Activated naive CD4-positive, alpha-beta T cell treated with anti-CD3 and anti-CD28 coated beads for 36 hours (primary cell): ENCODE measurements around the gene ATOH1. TPM values are rescaled to one million over a fixed set of nuclear protein-coding genes. Genes with fewer than 3 reads are reported as not detected.

Experiments used
- CTCF ChIA-PET: fragments of 350-600 bp; sonication (Branson Sonifier 250); formaldehyde crosslinking; loops from one replicate; lab custom pipeline; 2021; ENCODE audit warnings: antibody characterized with exemption; lab: Charles Lee
- DNase-seq: peaks from one replicate; pipeline ENCODE4 v3.0.0-alpha.2; 2020
- H3K27ac Mint-ChIP-seq: one replicate; pipeline ENCODE4 v1.8.0; 2021; ENCODE audit warnings: mild to moderate bottlenecking, mixed read lengths
- H3K27me3 Mint-ChIP-seq: one replicate; pipeline ENCODE4 v1.8.0; 2021; ENCODE audit warnings: low read depth, mixed read lengths
- H3K36me3 Mint-ChIP-seq: one replicate; pipeline ENCODE4 v1.8.0; 2021; ENCODE audit warnings: low read depth, mixed read lengths
- H3K4me1 Mint-ChIP-seq: one replicate; pipeline ENCODE4 v1.8.0; 2021; ENCODE audit warnings: low read depth, mixed read lengths
- H3K4me3 Mint-ChIP-seq: one replicate; pipeline ENCODE4 v1.8.0; 2021; ENCODE audit warnings: mild to moderate bottlenecking, moderate library complexity, mixed read lengths
- H3K9me3 Mint-ChIP-seq: one replicate; pipeline ENCODE4 v1.8.0; 2021; ENCODE audit warnings: mixed read lengths
- intact Hi-C: fragments of 100-400 bp; cut with micrococcal nuclease; formaldehyde crosslinking; loops from one replicate; pipeline ENCODE4 v1.15.1; 2023
- total RNA-seq, 2 experiments: library from RNA; stranded (reverse); gene quantifications; one replicate each; pipeline ENCODE4 v1.2.3, GENCODE V29; 2021

The ATOH1 gene
- total RNA-seq, 2 experiments from 2014 or later, result not detected

DNA sequence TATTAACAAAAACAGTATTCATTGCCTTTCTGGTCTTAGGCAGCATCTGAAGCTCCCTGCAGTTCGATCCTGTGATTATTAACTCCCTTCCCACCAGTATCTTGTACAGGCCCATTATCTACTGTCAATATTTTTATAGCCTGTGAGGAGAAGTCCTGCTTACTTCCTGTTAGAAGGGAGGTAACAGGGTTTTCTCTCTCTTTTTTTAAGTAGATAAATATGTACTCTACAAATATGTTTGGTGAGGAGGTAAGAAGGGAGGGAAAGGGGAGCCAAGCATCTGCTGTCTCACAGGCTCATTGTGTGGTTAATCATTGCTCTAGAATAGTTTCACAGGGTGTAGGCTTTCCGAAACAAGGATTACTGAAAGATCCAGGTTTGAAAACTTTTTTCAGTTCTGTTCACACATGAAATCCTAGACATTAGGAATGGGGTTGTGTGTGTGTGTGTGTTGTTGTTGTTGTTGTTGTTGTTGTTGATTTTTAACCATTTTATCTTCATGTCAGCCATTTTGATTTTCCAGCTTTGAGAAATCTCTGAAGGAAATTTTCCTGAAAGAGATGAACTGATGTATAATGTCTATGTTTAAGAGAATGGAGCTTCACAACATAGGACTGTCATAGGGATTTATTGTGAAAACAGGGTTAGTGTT is 14.2 kb downstream of the ATOH1 start:
- no peak for DNase-seq
- H3K36me3 Mint-ChIP-seq, result no peaks in the 10 kb centered on the region
- H3K27ac Mint-ChIP-seq, result no peak overlapping the region
- peaks cover 2% of the 10 kb centered on the region for H3K9me3 Mint-ChIP-seq
- H3K4me1 Mint-ChIP-seq, result no peaks in the 10 kb centered on the region
- H3K27me3 Mint-ChIP-seq, result peaks cover 9% of the 10 kb centered on the region
- intact Hi-C loops, result no loop called here
- CTCF ChIA-PET, result interaction anchor here (1.3 kb wide), 1 partner anchor 283 kb away, joined by 3 read pairs; no protein-coding TSS in a partner anchor
- no peak overlapping the region for H3K4me3 Mint-ChIP-seq

DNA sequence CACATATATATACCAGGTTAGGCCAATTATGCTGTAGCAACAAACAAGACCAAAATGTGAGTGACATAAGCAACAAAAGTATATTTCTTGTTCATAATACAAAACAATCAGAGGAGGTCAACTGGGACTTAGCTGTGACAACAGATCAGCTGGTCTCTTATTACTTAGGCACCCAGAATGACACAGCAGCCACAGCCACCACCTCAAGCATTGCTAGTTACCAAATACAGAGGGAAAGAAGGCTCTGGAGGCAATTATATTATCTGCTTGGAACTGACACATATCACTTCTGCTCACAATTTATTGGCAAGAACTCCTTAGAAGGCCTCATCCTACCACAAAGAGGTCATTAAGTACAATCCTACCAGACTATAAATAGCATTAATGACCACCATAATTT is 15.2 kb downstream of the ATOH1 start:
- Mint-ChIP-seq H3K4me3 (no peak overlapping the region), H3K27me3 (peaks cover 9% of the 10 kb centered on the region), H3K27ac (no peak overlapping the region), H3K36me3 (no peaks in the 10 kb centered on the region), H3K9me3 (peaks cover 2% of the 10 kb centered on the region), H3K4me1 (no peaks in the 10 kb centered on the region)
- CTCF ChIA-PET, result no interaction called here
- no peak for DNase-seq
- intact Hi-C loops, result no loop called here

- Mint-ChIP-seq H3K9me3 (no peaks in the 10 kb centered on the region), H3K27ac (no peak overlapping the region), H3K36me3 (no peaks in the 10 kb centered on the region), H3K4me3 (no peak overlapping the region), H3K4me1 (no peaks in the 10 kb centered on the region), H3K27me3 (peaks cover 3% of the 10 kb centered on the region)
- DNase-seq, result no peak
- intact Hi-C loops, result no loop called here
- CTCF ChIA-PET, result no interaction called here
These were observed 24.1 kb downstream of the ATOH1 start for GRCh38 chr4:93852680-93853079.

- no peak overlapping the region for H3K4me3 Mint-ChIP-seq
- no peaks in the 10 kb centered on the region for H3K36me3 Mint-ChIP-seq
- H3K9me3 Mint-ChIP-seq, result peaks cover 5% of the 10 kb centered on the region
- intact Hi-C loops, result no loop called here
- CTCF ChIA-PET, result no interaction called here
- DNase-seq, result no peak
- H3K27me3 Mint-ChIP-seq, result peaks cover 3% of the 10 kb centered on the region
- H3K4me1 Mint-ChIP-seq, result no peaks in the 10 kb centered on the region
- no peak overlapping the region for H3K27ac Mint-ChIP-seq
These were observed 27.4 kb downstream of the ATOH1 start for GRCh38 chr4:93855926-93856325.

- no peak for DNase-seq
- Mint-ChIP-seq H3K36me3 (no peaks in the 10 kb centered on the region), H3K27me3 (no peaks in the 10 kb centered on the region), H3K9me3 (peaks cover 2% of the 10 kb centered on the region), H3K4me1 (no peaks in the 10 kb centered on the region), H3K27ac (no peak overlapping the region), H3K4me3 (no peak overlapping the region)
- CTCF ChIA-PET, result no interaction called here
- intact Hi-C loops, result no loop called here
These were observed 37.1 kb downstream of the ATOH1 start for GRCh38 chr4:93865650-93866049.

GRCh38 chr4:93867416-93868001 is 39.0 kb downstream of the ATOH1 start:
- Mint-ChIP-seq H3K27me3 (no peaks in the 10 kb centered on the region), H3K9me3 (peaks cover 2% of the 10 kb centered on the region), H3K27ac (no peak overlapping the region), H3K36me3 (no peaks in the 10 kb centered on the region), H3K4me3 (no peak overlapping the region), H3K4me1 (no peaks in the 10 kb centered on the region)
- DNase-seq, result no peak
- intact Hi-C loops, result no loop called here
- CTCF ChIA-PET, result no interaction called here

- H3K4me1 Mint-ChIP-seq, result no peaks in the 10 kb centered on the region
- no peaks in the 10 kb centered on the region for H3K9me3 Mint-ChIP-seq
- DNase-seq, result no peak
- no peak overlapping the region for H3K4me3 Mint-ChIP-seq
- no peaks in the 10 kb centered on the region for H3K27me3 Mint-ChIP-seq
- H3K36me3 Mint-ChIP-seq, result no peaks in the 10 kb centered on the region
- no peak overlapping the region for H3K27ac Mint-ChIP-seq
- CTCF ChIA-PET, result no interaction called here
- intact Hi-C loops, result no loop called here
These were observed 42.4 kb downstream of the ATOH1 start for GRCh38 chr4:93870876-93871458.

- H3K4me1 Mint-ChIP-seq, result no peaks in the 10 kb centered on the region
- no peaks in the 10 kb centered on the region for H3K27me3 Mint-ChIP-seq
- no peak for DNase-seq
- H3K36me3 Mint-ChIP-seq, result no peaks in the 10 kb centered on the region
- no peaks in the 10 kb centered on the region for H3K9me3 Mint-ChIP-seq
- H3K4me3 Mint-ChIP-seq, result no peak overlapping the region
- CTCF ChIA-PET, result no interaction called here
- intact Hi-C loops, result no loop called here
- no peak overlapping the region for H3K27ac Mint-ChIP-seq
These were observed 48.2 kb downstream of the ATOH1 start for GRCh38 chr4:93876754-93877153.

DNA sequence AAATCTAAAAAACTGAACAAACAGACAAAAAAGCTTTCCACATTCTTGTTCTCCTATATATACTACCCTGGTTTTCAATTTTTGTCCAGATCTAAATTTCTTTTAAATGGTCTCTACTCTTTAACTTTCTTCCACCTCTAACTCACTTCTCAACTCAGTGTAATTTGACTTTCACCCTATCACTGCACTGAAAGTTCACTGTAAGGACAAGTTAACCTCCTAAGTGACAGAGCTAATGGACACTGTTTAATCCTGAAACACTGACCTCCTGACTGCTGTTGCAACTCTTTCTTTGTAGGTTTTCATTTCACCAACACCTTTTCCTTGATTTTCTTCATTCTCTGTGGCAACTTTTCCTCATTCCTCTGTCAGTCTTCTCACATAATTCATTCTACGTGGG is 50.0 kb downstream of the ATOH1 start:
- CTCF ChIA-PET, result interaction anchor here (0.8 kb wide), 1 partner anchor 34 kb away, joined by 3 read pairs; no protein-coding TSS in a partner anchor
- no peaks in the 10 kb centered on the region for H3K4me1 Mint-ChIP-seq
- no peaks in the 10 kb centered on the region for H3K27me3 Mint-ChIP-seq
- no peaks in the 10 kb centered on the region for H3K9me3 Mint-ChIP-seq
- DNase-seq, result no peak
- no peak overlapping the region for H3K27ac Mint-ChIP-seq
- no peak overlapping the region for H3K4me3 Mint-ChIP-seq
- no peaks in the 10 kb centered on the region for H3K36me3 Mint-ChIP-seq
- intact Hi-C loops, result no loop called here

GRCh38 chr4:93879919-93880318 is 51.4 kb downstream of the ATOH1 start:
- Mint-ChIP-seq H3K27ac (no peak overlapping the region), H3K36me3 (no peaks in the 10 kb centered on the region), H3K4me3 (no peak overlapping the region), H3K4me1 (no peaks in the 10 kb centered on the region), H3K27me3 (no peaks in the 10 kb centered on the region), H3K9me3 (no peaks in the 10 kb centered on the region)
- CTCF ChIA-PET, result interaction anchor here (0.5 kb wide), 1 partner anchor 17 kb away, joined by 3 read pairs; no protein-coding TSS in a partner anchor
- intact Hi-C loops, result no loop called here
- no peak for DNase-seq
